GM18520 (cell line): ENCODE data around the gene GPR50.

Experiments used
- ATAC-seq: cut with Tn5 transposase; IDR thresholded peaks from one replicate; pipeline ENCODE4 v1.9.1; 2021; ENCODE audit not compliant: unreplicated experiment

The GPR50 gene

DNA sequence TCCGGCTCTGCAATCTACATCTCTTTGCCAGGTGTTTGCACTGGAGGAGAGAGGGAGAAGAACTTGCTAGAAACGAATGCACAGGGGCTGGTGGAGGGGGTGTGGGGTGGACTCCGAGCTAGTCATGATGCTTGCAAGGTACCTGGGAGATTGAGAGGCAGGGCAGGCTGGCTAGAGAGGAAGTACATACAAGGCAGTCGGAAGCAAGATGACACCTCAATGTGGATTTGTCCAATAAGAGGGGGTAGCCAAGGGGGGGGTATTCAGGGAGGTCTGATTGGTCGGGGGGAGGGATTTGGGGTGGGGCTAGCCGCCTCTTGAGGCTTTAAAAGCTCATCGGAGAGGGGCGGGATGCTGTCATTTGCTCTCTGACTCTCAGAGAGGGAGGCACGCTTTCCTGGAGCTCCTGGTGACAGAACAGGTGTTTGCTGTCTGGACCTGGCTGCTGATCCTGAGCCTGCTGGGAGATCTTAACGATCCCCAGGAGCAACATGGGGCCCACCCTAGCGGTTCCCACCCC is at the start of gene GPR50:
TSS of gene GPR50 (plus strand) at position 354 of the 520 bp plus-strand sequence. CDS start at position 492, 138 bp downstream.
- ATAC-seq: no peak

DNA sequence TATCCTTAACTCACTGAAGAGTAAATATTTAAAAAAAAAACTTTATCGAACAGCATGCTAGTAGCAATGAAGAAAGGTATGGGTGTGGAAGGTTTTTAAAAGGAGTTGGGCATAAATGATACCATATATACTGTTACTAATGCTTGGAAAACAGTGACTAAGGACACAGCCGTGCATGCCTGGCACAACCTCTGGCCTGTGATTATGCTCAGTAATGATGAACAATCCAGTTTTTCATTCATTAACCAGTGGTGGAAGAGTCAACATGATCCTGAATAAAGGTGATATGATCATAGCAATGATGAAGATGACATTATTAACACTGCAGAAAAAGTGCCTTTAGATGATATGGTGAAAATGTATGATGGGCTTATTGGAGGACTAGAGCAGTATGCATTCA is 43.9 kb upstream of the GPR50 start:
- ATAC-seq: no peak

DNA sequence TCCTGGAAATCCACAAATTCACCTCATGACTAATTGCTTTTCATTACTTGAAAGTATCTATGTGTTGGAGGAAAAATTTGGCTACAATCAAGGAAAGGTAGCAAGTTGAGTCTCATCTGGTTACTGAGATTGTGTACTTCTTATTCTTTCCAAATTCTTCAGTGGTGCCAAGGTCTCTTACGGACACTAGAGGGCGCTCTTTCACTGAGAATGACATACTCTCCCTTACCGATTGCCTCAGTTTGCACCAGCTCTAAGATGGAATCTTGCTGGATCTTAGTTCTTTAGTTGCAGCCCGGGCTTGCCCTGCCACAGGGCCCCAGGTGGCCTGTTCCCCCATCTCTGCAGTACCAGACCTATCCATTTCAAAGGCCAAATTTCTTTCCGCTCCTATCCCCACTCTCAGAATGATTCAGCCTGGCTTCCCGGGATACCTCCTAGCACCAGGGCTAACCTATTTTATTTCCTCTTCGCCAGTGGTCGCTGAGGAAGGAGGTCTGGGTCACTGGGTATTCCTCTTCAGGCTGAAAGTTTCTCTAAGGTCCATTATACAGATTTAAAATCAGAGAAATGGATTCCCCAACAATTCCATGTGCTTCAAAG is 24.6 kb upstream of the GPR50 start:
- ATAC-seq: peak; percentile 56

DNA sequence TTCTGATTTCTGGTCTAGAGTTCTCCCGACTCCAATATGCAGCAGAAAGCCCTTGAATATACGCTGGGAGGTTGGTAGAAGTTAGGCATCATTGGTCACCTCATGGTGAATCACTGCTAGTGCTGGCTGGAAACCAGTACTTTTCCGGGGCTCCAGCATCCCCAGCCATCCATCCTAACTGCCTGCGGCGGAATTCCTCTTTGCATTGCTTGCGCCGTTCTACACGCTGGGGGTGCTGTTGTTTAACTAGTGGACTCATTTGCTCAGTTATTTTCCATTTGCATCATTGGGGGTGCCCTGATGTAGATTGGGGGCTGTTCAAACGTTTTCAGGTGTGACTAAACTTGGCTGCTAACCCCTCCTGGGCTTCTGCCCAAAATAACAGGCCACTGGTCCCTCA is 23.3 kb upstream of the GPR50 start:
- no peak for ATAC-seq

DNA sequence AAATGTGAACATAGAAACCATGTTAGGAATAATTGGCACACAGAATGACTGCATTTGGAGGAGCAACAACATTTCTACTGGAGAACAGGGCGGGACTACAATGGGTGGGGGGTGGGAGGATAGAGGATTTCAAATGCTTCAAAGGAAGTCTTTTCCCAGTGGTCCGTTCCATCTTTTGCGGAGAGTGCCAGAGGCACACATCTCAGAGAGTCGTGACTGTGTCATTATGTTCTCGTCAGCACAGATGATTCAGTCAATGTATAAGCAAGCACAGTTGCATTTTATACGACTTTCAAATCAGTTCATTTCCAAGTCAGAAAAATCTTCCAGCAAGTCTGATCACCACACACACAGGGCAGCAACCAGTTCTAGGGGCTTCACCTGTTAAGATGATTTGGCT is 22.7 kb upstream of the GPR50 start:
- ATAC-seq: no peak

DNA sequence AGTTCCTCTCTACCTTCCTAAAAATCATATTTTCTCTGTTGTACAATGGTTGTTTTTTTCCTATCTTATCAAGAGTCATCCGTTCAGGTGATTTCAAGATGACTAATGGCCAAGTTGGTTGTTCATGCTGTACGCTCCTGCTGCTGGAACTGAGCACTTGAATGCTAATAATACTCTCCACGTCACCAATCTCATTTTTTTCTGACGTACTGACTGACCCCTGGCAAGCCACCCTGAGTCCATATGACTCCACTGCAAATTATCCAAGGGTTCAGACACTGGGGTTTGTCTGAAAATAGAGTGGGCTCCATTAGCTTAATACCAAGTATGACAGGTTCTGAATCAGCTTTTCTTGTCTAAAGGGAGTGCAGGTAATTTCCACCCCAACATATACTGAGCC is 21.1 kb upstream of the GPR50 start:
- no peak for ATAC-seq

DNA sequence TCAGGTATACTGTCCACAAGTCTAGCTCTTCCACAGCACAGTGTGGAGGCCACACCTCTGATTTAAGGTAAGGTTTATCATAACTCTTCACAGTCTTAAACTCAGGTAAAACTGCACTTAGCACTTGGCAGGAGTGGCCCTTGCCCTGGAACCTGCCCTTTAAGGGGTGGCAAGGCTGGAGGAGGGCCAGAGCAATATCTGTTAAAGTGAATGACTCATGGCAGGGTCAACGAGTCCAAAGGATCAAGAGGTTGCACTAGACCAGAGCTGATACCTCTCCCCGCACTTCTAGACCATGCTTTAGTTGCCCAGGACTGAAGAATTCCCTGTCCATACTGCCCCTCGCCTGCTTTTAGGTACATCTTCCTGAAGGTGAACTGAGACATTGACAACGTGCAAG is 14.7 kb upstream of the GPR50 start:
- ATAC-seq: no peak

DNA sequence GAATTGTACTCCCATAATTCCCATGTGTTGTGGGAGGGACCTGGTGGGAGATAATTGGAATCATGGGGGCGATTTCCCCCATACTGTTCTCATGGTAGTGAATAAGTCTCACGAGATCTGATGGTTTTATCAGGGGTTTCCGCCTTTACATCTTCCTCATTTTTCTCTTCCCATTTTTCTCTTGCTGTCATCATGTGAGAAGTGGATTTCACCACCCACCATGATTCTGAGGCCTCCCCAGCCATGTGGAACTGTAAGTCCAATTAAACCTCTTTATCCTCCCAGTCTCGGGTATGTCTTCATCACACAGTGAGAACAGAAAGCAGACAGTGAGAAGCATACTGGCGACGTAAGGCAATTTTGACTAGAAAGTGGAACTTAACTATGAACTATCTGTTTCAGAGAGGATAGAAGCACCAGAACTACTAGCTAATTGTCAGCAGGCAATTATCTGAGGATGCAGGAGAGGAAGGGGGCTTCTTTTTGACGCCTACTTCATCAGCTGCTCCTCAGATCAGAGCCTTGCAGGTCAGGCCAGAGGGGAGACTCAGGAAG is 8.5 kb upstream of the GPR50 start:
- ATAC-seq: no peak

DNA sequence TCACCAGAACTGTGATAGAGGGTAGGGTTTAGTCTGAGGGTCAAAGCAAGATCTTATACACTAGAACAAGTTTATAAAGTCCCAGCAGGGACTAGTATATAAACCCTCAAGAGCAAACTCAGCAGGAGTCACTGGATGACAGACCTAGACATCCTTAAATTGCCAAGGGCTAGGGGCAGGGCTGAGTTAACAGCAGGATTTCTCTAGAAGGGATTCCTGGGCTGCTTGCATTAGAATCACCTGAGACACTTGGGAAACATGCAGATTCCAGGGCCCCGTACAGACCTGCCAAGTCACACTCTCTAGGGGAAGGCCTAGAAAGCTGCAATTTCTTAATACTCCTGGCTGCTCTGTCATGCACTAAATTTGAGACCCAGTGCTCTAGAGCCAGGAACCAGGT is 6.6 kb upstream of the GPR50 start:
- no peak for ATAC-seq

DNA sequence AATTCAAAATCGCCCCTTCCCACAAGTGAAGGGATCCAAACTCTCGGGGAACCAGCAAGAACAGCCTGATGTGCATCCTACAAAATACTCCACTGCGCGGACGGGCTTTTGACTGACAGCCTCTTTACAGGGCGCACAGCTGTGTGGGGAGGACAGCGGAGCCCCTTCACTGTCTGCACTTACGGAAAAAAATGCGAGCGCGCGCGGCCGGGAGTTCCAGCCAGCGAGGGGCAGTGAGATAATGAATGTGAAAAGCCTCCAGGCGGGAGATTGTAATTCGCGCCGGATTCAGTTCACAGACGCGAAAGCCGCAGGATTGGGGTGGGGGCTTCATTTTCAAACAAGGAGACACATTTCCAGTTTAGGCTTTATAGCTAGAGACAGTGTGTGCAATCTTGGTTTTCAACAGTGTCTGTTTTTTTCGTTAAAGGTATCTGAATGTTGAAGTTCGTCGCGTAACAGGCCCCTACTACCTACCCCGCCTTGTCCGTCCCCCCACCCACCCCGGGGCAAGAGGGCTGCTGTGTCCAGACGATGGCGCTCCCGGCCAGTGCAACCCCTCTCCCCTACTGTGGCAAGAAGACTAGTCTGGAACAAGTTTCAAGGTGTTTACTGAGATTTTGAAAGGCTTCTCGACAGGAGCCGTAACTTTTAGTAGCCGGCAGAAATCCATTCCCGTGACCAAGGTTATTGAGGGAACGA is 1.7 kb upstream of the GPR50 start:
- no peak for ATAC-seq

DNA sequence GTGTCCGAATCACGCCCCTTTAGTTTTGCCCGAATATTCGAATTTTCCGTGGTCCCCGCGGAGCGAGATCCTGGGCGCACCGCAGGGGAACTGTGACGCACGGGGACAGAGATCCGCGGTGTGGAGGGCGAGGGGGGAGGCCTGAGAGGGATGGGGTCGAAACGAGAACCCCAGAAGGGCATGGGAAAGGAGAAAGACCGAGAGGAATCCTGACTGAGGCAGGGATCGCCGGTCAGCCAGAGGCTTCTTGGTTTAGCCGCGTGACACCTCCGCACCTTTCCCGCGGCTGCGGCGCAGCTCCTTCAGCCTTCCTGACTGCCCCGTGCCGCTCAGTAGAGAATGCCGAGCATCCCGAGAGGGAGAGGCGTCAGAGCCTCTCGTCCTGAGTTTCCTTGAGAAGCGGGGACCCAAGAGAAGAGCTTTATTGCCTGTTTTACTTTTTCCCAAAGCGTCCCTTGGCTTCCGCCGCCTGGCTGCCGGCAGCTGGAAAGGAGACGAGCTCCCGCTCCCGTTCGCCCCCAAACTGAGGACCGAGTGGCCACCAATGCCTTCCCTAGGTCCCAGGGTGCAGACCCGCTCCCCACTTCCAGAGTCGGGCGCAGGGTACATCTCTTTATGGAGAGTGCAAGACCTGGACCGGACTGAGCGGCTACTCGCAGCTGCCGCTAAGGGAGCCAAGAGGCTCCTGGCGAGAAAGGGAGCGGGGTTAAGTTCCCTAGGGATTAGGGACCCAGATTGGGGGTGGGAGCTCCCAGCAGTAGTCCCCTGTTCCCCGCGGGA is 911 bp upstream of the GPR50 start:
- ATAC-seq: no peak

DNA sequence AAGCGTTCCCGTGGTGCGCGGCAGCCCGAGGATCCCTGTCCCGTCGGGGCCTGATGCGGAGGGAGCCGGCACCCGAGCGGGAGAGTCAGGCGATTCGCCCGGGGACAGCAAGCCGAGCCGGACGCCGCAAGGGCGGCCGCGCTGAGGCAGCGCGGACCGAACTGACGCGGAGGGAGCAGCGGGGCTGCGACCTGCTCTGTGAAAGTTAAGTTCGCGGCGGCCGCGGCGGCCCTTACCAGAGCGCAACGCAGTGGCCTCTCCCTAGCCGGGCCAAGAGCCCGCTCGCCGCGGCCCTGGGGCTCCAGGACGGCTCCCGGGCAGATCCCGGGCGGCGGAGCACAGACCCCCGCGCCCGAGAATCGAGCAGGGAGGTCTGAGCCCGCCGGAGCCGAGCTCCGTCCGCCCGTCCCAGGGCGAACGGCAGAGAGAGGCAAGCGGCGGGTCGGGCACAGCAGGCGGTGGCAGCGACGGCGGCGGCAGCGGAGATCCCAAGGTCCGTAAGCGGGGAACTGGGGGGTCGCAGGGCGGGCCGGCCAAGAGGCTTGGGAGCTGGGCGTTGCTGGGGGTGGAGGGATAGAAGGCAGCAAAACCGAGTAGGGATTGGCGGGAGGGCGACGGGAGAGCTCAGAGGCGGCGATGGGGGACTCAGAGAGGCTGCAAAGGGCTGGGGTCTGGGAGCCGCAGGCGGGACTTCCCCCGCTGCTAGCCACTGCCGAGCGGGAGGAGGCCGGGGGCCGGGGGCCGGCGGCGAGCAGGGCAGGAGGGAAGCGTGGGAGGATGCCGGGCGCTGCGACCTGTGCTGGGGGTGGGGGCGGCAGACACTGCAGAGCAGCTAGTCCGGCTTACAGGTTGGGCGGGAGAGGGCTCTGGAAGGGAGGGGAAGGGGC is 1.0 kb downstream of the GPR50 start:
- no peak for ATAC-seq

DNA sequence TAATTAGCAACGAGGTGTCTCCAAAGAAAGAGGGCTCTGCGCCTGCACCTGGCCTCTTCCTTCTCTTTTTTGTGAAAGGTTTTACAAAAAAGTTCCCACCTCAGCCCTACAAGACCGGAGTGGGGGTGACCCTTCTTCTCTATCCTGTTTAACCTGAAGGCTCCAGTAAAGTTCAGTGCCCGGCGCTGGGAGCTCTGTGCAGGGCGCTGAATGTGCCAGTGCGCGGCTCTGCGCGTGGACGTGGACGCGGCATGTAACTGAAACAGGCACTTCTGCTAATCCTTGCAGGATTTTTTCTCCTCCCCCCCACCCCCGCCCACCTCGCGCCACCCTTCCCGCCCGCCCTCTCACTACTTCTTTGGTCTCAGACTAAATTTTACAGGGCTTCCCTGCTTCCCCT is 2.4 kb downstream of the GPR50 start:
- no peak for ATAC-seq

DNA sequence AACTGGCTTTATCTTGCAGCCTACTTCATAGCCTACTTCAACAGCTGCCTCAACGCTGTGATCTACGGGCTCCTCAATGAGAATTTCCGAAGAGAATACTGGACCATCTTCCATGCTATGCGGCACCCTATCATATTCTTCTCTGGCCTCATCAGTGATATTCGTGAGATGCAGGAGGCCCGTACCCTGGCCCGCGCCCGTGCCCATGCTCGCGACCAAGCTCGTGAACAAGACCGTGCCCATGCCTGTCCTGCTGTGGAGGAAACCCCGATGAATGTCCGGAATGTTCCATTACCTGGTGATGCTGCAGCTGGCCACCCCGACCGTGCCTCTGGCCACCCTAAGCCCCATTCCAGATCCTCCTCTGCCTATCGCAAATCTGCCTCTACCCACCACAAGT is 4.0 kb downstream of the GPR50 start:
- ATAC-seq: no peak

DNA sequence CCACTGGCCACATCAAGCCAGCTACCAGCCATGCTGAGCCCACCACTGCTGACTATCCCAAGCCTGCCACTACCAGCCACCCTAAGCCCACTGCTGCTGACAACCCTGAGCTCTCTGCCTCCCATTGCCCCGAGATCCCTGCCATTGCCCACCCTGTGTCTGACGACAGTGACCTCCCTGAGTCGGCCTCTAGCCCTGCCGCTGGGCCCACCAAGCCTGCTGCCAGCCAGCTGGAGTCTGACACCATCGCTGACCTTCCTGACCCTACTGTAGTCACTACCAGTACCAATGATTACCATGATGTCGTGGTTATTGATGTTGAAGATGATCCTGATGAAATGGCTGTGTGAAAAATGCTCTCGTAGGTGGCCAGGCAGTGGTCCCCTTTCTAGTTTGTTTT is 4.7 kb downstream of the GPR50 start:
- no peak for ATAC-seq

DNA sequence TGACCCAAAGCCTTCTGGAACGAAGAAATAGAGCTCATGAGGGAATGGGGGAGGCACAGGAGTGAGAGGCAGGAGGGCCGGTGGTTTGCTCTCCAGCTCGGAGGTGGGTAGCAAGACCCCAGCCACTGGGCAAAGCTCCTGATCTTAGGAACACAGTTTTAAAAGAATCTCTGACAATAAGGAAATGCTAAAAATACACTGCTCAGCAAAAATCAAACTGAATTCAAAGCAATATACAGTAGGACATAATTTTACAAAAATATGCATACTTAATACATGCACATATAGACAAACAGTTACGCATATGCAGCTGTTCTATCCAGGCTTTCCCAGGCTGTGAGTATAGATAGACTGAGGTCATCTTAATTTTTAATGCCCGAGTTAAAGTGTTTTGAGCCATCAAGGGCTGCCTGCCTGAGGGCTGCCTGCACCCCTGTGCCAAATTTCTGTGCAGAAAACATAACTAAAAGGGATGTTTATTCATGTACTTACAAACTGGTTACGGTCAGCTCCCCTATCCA is 6.9 kb downstream of the GPR50 start:
- no peak for ATAC-seq

DNA sequence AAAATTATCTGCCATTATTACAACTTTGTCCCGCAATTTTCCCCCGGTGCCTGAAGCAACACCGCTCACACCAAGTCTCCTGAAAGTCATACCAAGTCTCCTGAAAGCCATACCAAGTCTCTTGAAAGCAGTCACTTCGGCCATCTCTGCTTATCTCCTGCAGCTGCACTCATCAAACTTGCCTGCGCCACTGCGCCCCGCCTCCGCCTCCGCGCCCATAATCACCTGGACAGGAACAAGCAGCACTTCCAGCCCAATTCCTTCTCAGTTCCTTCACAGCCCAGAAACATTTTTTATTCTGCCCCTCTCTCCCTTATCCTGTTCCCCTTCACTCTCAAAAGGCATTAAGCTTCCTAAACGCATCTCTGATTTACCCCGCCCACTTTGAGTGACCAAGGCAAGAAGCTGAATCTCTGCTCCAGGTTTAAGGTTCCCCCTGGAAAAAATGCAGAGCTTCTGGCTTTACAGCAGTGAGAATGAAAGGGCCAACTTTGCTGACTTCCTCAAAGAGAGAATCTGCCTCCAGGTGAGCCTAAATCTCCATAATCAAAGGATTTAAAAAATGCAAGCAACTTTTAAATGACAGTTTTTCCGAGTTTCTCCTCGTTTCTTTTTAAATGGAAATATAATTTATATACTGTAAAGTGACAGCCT is 7.7 kb downstream of the GPR50 start:
- ATAC-seq: no peak

DNA sequence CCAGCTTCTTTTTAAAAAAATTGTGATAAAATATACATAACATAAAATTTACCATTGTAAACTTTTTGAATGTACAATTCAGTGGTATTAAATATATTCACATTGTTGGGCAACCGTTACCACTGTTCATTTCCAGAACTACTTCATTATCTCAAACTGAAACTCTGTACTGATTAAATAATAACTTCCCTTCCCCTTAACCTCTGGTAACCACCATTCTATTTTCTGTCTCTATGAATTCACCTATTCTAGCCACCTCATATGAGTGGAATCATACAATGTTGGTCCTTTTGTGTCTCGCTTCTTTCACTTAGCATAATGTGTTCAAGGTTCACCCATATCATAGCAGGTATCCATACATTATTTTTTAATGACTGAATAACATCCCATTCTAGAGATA is 8.3 kb downstream of the GPR50 start:
- no peak for ATAC-seq

DNA sequence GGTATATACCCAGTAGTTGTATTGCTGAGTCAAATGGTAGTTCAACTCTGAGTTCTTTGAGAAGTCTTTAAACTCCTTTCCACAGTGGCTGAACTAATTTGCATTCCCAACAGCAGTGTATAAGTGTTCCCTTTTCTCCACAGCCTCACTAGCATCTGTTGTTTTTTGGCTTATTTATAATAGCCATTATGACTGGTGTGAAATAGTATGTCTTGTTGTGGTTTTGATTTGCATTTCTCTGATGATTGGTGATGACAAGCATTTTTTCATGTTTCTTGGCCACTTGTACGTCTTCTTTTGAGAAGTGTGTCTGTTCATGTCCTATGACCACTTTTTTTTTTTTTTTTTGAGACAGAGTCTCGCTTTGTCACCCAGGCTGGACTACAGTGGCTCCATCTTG is 30.5 kb downstream of the GPR50 start:
- peak; percentile 78 for ATAC-seq

DNA sequence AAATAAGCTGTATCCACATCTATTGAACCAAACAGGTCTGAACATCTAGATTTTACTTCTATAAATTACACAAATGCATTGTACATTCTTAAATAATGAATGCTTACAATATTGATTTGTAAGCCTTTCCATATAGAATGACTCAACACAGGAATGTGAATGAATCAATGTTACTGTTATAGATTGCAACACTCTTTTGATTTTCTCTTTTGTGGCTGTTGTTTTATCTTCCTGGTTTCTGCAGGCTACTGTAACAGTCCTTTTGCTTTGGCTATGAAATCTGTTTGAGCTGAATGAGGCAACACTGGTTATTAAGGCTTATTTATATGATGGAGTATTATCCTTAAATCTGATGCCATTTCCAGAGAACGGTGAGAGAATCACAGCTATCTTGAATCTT is 49.5 kb downstream of the GPR50 start:
- no peak for ATAC-seq
